Cerebellar nuclear complex (tissue), 1 donor: ENCODE measurements around the gene SERPINA6.
"Not testable (repeated sequence)": the region's sequence is repeated elsewhere in the genome, so short reads cannot be mapped to it uniquely, and the experiment has no call there.

Experiments used
- DNase-seq, 2 experiments: peaks; one replicate each; lab custom pipeline; 2025; lab: John Stamatoyannopoulos, UW

SERPINA6 gene

GRCh38 chr14:94354190-94354589 lies 31.1 kb upstream of the SERPINA6 start:
- DNase-seq, result not testable (repeated sequence)

- no peak for DNase-seq
These were observed 26.1 kb upstream of the SERPINA6 start for GRCh38 chr14:94349276-94349675.

DNA sequence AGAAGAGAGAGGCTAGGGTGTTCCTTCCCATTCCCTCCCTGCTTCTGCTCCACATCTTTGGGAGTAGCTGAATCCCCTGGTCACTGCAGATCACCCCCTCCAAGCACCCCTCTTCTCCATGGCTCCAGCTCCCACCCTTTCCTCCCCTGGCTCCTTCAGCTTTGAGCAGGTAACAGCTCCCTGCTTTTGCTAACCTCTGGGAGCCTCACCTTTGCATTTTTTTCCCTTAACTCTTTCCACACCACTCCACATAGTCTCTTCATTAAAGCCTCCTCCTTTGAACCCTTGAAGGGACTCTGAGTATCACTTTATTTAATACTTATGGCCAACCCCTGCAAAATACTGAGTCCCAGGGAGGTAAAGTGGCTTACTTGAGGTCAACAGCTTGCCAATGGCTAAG lies 25.7 kb upstream of the SERPINA6 start:
- DNase-seq, result no peak

DNA sequence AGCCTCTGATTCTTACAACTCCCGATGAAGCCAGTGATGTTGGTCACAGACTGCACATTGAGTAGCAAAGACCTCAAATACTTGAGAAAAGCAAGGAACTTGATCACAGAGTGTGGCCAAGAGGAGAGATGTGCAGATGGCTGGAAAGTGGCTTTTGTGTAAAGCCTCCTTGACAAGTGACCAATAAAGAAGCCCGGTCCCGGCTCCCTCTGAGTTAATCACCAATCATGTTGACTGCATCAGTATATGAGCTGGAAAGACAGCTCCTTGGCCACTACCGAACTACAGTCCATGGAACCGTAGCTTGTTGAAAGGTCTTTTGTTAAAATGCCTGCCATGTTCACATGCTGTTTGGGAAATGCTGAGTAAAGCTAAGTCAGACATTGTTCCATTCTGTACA lies 23.7 kb upstream of the SERPINA6 start:
- DNase-seq, result no peak

DNA sequence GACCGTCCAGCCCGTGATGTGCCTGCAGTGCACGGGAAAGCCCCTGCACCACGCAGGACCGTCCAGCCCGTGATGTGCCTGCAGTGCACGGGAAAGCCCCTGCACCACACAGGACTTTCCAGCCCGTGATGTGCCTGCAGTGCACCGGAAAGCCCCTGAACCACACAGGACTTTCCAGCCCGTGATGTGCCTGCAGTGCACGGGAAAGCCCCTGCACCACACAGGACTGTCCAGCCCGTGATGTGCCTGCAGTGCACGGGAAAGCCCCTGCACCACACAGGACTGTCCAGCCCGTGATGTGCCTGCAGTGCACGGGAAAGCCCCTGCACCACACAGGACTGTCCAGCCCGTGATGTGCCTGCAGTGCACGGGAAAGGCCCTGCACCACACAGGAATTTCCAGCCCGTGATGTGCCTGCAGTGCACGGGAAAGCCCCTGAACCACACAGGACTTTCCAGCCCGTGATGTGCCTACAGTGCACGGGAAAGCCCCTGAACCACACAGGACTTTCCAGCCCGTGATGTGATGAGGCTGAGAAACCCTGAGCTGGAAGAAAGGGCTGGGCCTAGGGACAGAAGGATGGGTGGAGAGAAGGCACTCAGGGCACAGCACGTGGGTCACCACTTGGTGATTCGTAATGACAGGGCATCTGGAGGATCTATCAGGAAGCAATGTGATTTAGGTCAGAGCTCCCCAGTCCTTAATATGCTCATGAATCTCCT lies 23.1 kb upstream of the SERPINA6 start:
- not testable (repeated sequence) for DNase-seq

DNA sequence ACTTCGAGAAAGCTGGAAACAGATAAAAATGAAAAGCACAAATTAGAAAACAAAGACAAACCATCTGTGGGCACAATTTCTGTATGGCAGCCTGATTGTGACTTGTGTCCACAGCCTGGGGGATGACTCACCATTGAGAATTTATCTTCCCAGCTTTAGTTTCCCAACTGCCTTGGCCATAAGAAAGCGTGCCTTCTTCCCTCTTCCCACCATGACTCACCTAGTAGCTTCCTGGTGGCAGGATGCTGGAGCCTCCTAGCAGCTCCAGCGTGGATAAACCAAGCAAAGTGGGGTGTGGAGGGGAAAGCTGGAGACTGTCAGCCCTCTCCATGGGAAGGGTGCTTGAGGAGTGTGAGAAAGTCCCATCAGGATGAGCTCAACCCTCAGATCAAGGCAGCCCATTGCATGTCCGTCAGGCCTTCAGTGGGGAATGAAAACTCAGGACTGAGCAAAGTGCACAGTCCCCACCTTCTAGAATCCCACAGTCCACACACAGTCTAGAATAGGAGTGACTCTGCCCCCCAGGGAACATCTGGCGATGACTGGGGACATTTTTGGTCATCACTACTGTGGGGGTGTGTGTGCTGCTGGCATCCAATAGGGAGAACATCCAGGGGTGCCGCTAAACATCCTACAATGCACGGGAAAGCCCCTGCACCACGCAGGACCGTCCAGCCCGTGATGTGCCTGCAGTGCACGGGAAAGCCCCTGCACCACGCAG lies 22.4 kb upstream of the SERPINA6 start:
- DNase-seq, result no peak

GRCh38 chr14:94344389-94344788 lies 21.3 kb upstream of the SERPINA6 start:
- no peak for DNase-seq

- DNase-seq, result no peak
These were observed 20.3 kb upstream of the SERPINA6 start for GRCh38 chr14:94343238-94344005.

- no peak for DNase-seq
These were observed 19.3 kb upstream of the SERPINA6 start for GRCh38 chr14:94342334-94342934.

- DNase-seq, result no peak
These were observed 18.7 kb upstream of the SERPINA6 start for GRCh38 chr14:94341656-94342333.

GRCh38 chr14:94340533-94340932 lies 17.4 kb upstream of the SERPINA6 start:
- no peak for DNase-seq

- no peak for DNase-seq
These were observed 14.9 kb upstream of the SERPINA6 start for GRCh38 chr14:94338023-94338422.

- no peak for DNase-seq
These were observed 14.1 kb upstream of the SERPINA6 start for GRCh38 chr14:94337274-94337673.

DNA sequence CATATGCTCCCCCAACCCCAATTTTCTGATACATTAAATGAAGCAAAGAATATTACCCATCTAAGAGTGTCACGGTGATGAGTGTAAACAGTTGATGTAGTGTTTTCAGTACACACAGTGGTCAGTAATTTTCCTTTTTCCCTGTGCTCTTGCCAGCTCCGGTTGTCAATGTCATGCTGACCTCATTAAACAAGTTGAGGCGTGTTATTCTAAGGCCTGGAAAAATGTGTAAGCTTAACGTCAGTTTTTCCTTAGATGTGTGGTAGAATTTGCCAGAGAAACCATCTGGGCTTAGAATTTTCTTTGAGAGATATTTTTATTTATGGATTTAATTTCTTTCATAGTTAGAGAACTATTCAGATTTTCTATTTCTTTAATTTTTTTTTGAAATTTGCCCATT lies 11.7 kb upstream of the SERPINA6 start:
- no peak for DNase-seq

GRCh38 chr14:94332587-94332986 lies 9.5 kb upstream of the SERPINA6 start:
- no peak for DNase-seq

GRCh38 chr14:94332063-94332583 lies 9.0 kb upstream of the SERPINA6 start:
- no peak for DNase-seq

- DNase-seq, result no peak
These were observed 8.3 kb upstream of the SERPINA6 start for GRCh38 chr14:94331462-94331861.

- DNase-seq, result no peak
These were observed 7.7 kb upstream of the SERPINA6 start for GRCh38 chr14:94330857-94331256.

GRCh38 chr14:94330432-94330831 lies 7.3 kb upstream of the SERPINA6 start:
- no peak for DNase-seq

DNA sequence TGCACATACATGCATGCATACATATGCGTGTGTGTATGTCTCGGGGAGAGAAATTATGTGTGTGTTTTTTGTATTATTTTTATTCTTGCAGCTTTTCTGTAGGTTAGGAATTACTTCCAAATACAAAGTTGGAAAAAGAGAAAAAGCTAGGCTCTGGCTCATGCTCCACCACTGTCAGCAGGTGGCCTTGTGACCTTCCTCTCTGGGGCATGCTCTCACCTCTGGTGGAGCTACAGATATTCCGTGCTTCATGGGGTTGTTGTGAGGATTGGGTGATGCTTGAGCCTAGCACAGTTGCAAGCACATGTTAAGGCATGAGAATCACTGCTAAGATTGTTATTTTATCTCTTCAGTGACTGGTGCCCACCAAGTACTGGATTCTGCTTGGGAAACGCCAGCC lies 6.7 kb upstream of the SERPINA6 start:
- DNase-seq, result no peak

GRCh38 chr14:94328196-94328595 lies 5.1 kb upstream of the SERPINA6 start:
- no peak for DNase-seq
